Measurements from ENCODE around the gene DLG1.

DNA sequence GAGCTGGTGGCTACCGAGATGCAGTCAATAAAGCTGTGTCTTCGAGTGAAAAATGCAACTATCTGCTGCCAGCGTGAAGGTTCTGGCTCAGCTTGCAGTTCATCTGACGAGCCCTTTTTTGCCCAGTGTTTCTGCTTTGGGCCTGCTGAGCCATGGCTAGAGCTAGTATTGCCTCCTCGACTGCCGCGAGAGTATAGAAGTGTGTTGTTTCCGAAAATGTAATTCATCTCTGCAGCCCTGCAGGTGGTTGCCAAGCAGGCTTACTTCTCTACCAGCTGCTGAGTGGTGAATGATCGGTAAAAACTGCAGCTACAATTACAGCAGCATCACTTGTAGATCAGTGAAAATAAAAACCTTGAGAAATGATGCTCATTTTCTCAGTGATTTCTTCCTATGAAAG, 114.8 kb downstream of the DLG1 start:
- TF ChIP-seq CTCF (IDR thresholded peaks at IDR 0.05) = no peak
- TF ChIP-seq POLR2AphosphoS5 (IDR thresholded peaks at IDR 0.05) = no peak
- TF ChIP-seq POLR2A (IDR thresholded peaks at IDR 0.05) = no peak
- no peak for TF ChIP-seq EP300 (IDR thresholded peaks at IDR 0.05)
